ENCODE measurements around the gene ZNF683.
"Not testable (repeated sequence)": the region's sequence is repeated elsewhere in the genome, so short reads cannot be mapped to it uniquely, and the experiment has no call there.

The ZNF683 gene

DNA sequence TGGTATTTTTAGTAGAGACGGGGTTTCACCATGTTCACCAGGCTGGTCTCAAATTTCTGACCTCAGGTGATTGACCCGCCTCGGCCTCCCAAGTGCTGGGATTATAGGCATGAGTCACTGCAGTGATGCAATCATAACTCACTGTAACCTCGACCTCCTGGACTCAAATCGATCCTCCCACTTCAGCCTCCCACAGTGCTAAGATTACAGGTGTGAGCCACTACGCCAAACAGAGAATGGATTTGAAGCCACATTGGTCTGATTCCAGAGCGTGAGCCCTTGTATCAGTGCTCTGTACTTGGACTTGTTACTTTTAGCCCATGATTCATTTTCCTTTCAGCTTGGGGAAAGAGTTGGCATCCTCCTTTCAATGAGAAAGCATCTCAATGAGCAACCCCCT, 14.9 kb upstream of the ZNF683 start:
- peak; percentile 34 for DNase-seq (ENCODE audit: low read depth, low spot score)
- no peak overlapping the region for H3K4me3 ChIP-seq (ENCODE audit: low read depth, low read length)
- no peak for TF ChIP-seq CTCF (IDR thresholded peaks at IDR 0.05; ENCODE audit: low read depth, low read length)
- in situ Hi-C loops (cut with HindIII; ENCODE audit: low sequenced_read_pairs) = no loop called here

DNA sequence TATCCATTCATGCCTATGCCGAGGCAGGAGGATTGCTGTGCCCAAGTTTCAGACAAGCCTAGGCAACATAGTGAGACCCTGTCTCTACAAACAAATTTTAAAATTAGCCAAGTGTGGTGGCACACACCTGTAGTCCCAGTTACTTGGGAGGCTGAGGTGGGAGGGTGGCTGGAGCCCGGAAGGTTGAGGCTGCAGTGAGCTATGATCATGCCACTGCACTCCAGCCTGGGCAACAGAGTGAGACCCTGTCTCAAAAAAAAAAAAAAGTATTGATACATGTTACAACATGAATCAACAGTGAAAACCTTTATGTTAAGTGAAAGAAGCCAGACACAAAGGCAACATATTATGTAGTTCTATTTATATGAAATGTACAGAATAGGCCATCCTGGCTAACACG, 12.5 kb upstream of the ZNF683 start:
- DNase-seq (ENCODE audit: low read depth, low spot score); H3K4me3 ChIP-seq (ENCODE audit: low read depth, low read length); in situ Hi-C loops (cut with HindIII; ENCODE audit: low sequenced_read_pairs): not testable (repeated sequence)

- no peak for DNase-seq (ENCODE audit: low read depth, low spot score)
- TF ChIP-seq CTCF (IDR thresholded peaks at IDR 0.05; ENCODE audit: low read depth, low read length) = no peak
- in situ Hi-C loops (cut with HindIII; ENCODE audit: low sequenced_read_pairs) = no loop called here
- H3K4me3 ChIP-seq (ENCODE audit: low read depth, low read length) = no peak overlapping the region
Observed at GRCh38 chr1:26384076-26384475, 11.5 kb upstream of the ZNF683 start.

DNA sequence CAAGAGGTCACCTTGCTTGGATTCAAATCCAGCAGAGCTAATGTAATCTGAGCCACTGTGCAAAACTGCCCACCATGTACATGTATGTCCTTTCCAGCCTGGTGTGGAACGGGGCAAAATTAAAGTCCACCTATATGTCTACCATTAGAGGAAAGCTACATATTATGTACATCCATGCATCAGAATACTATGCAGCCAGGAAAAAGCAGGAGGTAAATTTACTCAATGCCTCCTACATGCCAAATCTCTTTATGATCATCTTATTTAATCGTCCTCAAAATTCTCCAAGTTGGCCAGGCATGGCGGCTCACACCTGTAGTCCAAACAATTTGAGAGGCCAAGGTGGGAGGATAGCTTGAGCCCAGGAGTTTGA, 6.3 kb upstream of the ZNF683 start:
- DNase-seq (ENCODE audit: low read depth, low spot score) = no peak
- TF ChIP-seq CTCF (IDR thresholded peaks at IDR 0.05; ENCODE audit: low read depth, low read length) = no peak
- H3K4me3 ChIP-seq (ENCODE audit: low read depth, low read length) = no peak overlapping the region
- in situ Hi-C loops (cut with HindIII; ENCODE audit: low sequenced_read_pairs) = no loop called here

DNA sequence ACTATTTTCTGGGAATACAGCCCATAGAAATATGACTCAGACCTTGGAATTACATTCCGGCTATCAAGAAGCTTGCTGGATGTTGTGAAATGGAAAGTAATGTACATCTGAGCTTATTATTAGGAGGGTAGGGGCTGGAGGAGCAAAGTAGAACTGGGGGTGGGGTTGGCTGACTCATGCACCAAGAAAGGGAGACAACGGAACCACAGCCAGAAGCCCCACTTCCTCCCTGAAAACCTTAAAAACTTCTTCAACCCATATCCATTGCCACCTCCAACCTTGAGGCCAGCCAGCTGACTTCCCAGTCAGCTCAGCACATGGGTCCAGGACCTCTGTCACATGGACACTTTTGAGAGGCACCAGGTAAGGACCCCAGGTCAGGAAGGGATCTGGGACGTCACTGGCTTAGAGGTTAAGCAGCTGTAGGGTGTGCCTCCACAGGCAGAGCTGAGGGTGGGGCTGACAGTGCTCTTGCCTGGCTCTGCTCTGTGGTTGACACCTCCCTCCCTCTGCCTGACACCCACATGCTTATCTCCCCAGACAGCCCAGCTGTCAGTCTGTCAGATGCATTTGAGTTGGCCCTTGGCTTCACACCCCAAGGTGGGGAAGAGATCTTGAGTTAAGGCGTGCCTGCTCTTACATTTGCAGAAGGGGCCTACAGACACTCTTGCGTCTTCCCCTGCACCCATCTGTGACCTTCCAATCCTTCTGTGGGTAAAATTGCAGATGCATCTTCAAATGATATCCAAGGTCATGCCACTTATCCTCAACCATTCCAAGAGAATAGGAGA, 5.7 kb upstream of the ZNF683 start:
- DNase-seq (ENCODE audit: low read depth, low spot score) = peak; percentile 96
- TF ChIP-seq CTCF (IDR thresholded peaks at IDR 0.05; ENCODE audit: low read depth, low read length) = no peak
- in situ Hi-C loops (cut with HindIII; ENCODE audit: low sequenced_read_pairs) = no loop called here
- no peak overlapping the region for H3K4me3 ChIP-seq (ENCODE audit: low read depth, low read length)

DNA sequence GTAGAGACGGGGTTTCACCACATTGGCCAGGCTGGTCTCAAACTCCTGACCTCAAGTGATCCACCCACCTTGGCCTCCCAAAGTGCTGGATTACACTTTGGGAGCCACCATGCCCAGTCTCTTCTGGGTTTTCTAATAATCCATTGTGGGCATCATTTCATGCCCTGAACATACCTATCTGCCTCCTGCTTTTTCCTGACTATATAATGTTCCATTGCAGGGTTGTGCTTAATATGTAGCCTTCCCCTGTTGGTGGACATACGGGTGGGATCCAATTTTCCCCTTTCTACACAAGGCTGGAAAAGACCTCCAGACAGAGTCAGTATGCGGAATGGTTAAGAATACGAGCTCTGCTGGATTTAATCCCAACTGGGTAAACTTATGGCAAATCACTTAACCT, 3.5 kb upstream of the ZNF683 start:
- in situ Hi-C loops (cut with HindIII; ENCODE audit: low sequenced_read_pairs) = no loop called here
- no peak overlapping the region for H3K4me3 ChIP-seq (ENCODE audit: low read depth, low read length)
- no peak for DNase-seq (ENCODE audit: low read depth, low spot score)
- TF ChIP-seq CTCF (IDR thresholded peaks at IDR 0.05; ENCODE audit: low read depth, low read length) = no peak

DNA sequence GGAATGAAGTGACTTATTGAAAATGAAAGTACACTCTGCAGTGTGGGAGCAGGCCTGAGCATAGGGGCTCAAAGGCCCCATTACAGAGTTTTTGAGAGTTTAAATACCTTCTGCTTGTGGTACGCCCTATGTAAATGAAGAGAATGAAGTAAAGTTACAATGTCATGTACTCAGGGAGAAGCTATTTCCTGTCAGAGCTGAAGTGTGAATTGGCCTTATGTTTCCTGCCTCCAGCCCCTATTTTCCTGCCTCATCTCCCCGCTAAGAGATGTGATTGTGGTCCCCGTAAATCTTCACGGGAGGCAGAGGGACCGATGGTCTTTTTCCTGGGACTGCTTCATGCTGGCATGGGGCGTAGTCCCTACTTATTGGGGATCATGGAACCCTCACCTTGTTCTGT, 2.5 kb upstream of the ZNF683 start:
- in situ Hi-C loops (cut with HindIII; ENCODE audit: low sequenced_read_pairs) = no loop called here
- no peak overlapping the region for H3K4me3 ChIP-seq (ENCODE audit: low read depth, low read length)
- no peak for TF ChIP-seq CTCF (IDR thresholded peaks at IDR 0.05; ENCODE audit: low read depth, low read length)
- no peak for DNase-seq (ENCODE audit: low read depth, low spot score)

GRCh38 chr1:26374361-26374760, 1.8 kb upstream of the ZNF683 start:
- DNase-seq (ENCODE audit: low read depth, low spot score); H3K4me3 ChIP-seq (ENCODE audit: low read depth, low read length); in situ Hi-C loops (cut with HindIII; ENCODE audit: low sequenced_read_pairs): not testable (repeated sequence)

Data from astrocyte of the spinal cord (primary cell).